CD4-positive, alpha-beta T cell treated with Interleukin-2 at 100 ng/mL for 4 hours (primary cell): ENCODE data around the gene CNOT9.
A peak's percentile ranks its signal among the peaks of the same experiment; 100 is the strongest.

ENCODE experiments used
- DNase-seq: peaks from one replicate; pipeline ENCODE4 v3.0.0-alpha.2; 2020; ENCODE audit warnings: low spot score

CNOT9 gene

DNA sequence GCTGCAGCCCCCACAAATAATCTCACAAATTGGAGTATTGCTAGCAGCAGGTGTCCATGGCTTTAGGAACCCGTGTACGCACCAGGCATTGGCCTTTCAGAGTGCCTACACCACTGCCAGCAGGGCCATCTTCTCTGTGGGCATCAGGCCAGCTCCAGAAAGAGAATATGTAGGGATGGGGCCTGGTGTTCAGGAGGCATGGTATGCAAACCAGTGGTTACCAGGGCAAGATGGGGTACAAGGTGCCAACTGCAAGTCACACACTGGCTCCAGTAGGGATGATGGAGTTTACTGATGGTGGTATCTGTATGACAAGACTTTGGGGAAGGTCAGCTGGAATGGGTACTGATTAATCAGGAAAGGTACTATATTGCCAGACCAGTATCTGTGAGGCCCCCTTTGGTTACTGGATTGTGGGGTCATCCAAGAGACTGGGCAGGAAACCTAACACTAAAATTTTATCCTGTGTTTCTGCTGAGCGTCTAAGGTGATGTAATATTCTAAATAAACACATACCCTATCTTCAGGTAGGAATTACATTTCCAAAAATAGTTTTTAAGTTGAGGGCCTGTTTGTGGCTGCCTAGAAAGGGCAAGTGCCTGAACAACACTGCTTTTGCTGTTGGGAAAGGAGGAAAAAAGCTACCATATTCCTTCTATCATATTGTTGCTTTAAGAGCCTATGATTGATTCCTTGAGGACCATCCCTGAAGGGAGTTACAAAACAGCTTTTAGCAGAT lies 9.0 kb downstream of the CNOT9 start:
- no peak for DNase-seq

DNA sequence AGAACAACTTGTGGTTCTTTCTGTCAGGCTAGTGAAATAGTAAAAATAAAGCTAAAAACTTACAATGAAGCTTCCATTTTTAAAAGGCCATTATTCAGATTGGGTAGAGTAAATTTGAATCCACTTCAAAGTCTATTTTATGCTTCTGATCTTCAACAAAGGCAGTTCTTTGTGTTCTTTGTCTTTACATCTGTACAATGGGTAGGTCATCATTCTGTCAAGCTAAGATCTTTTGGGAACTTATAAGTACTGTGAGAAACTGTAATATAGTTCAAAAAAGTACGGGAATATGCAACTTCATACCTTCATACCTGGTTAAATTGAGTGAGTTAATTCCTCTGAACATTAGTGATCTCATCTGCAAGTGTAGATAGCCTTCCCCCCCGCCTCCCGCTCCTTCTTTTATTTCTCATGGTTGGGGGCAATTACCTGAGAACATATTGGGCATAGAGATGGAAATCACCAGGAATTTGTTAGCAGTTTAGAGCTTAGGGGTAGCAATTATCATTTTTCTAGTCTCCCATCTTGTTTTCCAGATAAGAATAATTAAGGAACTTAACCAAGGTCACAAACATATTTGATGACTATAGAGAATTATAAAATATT lies 9.7 kb downstream of the CNOT9 start:
- DNase-seq = no peak

DNA sequence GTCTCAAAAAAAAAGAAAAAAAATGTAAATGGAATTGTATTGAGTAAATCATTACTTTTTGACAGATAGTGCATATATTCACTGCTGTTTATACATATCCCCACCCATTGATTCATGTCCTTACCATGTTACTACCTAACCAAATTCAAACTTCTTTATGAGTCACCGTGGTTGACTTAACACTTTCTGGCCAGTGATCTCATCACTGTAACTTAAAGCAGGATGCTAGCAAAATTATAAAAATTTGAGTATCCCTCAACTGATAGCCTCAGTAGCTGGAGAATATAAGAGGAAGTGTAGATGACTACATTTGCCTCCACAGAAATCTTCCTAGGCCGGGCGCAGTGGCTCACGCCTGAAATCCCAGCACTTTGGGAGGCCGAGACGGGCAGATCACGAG lies 13.4 kb downstream of the CNOT9 start:
- DNase-seq = peak; percentile 31

DNA sequence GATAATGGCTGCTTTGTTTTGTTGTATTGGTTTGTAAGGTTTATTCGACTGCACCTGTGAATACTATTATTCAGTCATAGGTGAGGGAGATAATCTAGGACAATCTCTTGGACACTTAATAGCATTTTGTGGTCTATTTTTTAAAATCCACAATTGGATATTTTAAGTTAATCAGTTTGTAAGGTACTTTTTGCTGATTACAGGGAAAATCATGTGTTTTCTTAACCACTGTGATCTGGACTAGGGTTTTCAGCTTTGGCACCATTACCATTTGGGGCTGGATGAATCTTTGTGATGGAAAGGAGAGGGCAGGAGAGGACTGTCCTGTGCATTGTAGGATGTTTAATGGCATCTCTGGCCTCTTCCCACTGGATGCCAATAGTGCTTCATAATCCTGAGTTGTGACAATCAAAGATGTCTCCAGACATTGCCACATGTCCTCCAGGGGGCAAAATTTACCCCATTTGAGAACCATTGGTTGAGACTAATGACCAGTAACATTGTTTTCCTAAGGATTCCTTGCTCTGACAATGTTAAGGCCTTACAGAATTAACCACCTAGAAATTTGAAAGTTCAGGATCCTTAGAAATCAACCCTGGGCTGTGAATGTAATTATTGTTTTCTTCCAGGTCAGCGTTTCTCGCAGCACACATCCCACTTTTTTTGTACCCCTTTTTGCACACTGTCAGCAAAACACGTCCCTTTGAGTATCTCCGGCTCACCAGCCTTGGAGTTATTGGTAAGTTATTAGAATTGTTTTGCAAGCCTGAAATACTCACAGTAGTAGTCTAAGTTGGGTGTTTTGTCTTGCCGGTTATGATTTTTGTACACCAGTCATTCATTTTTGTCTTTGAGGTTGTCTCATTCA lies 15.6 kb downstream of the CNOT9 start:
- no peak for DNase-seq

DNA sequence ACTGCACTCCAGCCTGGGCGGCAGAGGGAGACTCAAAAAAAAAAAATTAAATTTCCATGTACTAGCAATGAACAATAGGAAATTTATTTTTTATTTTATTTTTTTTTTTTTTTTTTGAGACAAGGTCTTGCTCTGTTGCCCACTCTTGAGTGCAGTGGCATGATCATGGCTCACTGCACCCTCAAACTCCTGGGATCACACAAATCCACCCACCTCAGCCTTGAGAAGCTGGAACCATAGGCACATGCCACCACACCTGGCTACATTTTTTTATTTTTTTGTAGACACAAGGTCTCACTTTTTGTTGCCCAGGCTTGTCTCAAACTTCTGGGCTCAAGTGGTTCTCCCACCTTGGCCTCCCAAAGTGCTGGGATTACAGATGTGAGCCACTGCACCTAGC lies 16.9 kb downstream of the CNOT9 start:
- no peak for DNase-seq

DNA sequence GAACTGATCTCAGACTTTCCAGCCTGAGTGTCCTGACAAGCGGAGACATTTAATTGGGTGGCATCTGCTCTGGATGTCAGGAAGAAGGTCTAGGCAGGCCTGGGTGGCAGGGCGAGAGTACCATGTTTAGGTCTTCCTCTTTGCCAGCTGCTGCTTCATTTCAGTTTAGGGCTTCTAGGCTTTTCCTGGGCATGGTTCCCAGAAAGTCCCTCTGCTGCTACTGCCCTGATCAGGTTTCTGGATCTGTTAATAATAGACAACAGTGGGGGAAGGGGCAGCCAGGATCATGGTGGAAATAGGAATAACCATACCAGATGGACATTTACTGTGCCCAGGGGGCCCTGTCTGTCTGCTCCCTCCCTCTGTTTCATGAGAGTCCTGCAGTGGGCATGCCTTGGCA lies 36.8 kb downstream of the CNOT9 start:
- DNase-seq = no peak

DNA sequence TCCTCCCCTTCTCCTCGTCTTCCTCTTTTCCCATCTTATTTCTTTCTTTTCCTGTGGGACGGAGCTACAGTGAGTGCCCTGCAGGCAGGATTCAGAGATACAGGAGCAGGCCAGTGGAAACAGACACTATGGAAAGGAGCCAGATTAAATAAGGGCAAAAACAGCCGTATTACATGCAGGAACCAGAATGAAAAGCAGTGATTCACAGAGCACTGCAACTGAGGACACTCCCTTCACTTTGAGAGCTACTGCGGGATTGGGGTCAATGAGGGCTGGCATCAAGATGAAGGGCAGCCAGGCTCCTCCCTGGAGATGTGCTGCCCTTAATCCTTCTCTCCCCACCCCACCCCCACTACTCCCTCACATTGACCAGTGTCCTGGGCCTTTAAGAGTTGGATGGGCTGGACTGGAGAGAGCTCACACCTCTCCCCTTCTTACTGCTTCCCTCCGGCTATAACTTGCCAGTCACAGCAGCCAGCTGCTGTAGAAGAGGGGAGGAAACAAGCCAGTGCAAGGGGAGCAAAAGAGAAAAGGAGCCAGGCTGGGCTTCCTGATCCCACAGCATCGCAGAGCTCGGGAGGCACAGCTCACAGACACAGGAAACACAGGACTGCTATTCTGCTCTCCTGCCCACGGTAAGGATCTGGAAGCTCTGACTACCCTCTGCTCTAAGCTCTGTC lies 38.9 kb downstream of the CNOT9 start, which contains the start of gene PLCD4:
Gene PLCD4 (plus strand): TSS at position 464 of the 680 bp plus-strand sequence. CDS start 7,841 bp downstream, outside the sequence.
- DNase-seq = no peak

DNA sequence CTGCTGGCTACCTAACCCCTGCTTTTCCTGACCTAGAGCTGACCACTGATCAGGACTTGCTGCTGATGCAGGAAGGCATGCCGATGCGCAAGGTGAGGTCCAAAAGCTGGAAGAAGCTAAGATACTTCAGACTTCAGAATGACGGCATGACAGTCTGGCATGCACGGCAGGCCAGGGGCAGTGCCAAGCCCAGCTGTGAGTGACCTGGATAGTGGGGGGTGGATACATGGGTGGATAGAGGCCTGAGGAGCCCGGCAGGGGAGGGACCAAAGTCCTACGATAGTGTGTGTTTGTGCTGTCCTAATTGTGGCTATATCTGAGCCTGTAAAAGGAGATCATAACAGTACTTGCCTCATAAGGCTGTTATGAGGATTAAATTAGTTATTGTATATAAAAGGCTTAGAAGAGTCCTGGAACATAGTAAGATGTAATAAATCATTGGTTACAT lies 47.3 kb downstream of the CNOT9 start:
- no peak for DNase-seq

DNA sequence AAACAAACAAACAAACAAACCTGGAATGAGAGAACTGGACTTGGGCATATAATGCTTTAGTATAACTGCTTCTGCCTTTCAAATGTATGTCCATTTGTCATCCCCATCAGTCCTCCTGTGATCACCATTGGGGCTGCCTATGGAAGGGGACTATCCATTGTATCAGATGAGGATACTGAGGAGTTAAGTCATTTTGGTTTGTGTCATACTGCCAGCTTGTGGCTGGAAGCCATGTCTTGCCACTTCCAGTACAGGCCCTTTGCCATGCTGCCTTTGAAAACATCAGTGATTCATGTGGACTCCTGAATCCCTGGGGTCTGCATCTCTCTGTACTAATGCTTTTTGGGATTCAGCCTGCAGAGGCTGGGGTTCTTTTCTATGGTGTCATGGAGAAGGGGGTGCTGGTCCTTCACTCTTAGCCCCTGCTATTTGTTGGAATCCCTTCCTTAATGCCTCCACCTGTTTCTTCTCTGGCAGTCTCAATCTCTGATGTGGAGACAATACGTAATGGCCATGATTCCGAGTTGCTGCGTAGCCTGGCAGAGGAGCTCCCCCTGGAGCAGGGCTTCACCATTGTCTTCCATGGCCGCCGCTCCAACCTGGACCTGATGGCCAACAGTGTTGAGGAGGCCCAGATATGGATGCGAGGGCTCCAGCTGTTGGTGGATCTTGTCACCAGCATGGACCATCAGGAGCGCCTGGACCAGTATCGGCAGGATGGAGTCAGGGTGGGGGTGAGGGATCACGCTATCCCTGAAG lies 49.6 kb downstream of the CNOT9 start:
- no peak for DNase-seq

DNA sequence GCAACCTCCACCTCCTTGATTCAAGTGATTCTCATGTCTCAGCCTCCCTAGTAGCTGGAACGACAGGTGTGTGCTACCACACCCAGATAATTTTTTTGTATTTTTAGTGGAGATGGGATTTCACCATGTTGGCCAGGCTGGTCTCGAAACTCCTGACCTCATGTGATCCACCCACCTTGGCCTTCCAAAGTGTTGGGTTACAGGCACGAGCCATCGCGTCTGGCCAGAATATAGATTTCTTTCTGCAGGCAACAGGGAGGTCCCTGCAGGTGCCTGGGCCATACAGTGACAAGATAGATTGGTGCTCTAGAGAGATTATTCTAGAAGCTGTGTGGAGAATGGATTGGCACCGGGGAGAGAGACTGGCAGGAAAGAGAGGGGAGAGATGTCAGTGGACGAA lies 52.4 kb downstream of the CNOT9 start:
- DNase-seq = no peak

DNA sequence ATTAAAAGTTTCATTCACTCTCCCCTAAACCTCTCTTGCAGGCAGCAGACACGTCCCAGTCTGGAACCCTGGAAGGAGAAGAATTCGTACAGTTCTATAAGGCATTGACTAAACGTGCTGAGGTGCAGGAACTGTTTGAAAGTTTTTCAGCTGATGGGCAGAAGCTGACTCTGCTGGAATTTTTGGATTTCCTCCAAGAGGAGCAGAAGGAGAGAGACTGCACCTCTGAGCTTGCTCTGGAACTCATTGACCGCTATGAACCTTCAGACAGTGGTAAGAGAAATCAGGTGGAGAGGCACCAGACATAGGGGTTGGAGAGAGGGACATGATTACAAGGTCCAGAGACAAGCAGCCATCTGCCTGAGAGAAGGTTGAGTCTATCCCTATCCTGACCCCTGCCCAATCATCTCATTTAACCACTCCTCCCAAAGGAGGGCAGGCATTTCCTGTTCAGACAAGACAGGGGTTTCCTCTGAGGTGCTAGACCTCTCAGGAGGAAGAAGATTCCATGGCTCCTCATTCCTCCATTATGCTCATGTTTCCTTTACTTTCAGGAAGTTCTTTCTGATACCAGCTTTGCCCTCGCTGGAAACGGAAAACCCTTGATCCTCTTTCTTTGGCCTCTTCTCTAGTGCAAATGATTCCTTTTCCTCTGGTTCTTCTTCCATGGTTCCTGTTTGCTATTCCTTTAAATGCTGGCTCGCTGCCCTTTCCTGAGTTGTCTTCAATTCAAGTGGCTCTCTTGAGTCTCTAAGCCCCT lies 54.1 kb downstream of the CNOT9 start:
- no peak for DNase-seq

DNA sequence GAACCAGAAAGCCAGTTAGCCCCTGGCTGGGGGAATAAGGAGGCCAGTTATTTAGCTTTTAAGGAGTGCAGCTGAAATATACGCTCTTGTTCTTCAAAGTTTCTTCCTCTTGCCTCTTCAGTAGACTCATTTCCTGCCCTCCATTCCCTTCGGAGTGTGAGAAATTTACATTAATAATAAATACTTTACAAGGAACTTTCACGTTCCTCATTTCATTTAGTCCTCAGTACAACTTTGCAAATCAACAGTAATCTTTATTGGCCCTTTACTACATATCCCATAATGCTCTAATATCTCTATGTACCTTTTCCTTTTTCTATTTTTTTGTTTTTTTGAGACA lies 54.7 kb downstream of the CNOT9 start:
- no peak for DNase-seq

DNA sequence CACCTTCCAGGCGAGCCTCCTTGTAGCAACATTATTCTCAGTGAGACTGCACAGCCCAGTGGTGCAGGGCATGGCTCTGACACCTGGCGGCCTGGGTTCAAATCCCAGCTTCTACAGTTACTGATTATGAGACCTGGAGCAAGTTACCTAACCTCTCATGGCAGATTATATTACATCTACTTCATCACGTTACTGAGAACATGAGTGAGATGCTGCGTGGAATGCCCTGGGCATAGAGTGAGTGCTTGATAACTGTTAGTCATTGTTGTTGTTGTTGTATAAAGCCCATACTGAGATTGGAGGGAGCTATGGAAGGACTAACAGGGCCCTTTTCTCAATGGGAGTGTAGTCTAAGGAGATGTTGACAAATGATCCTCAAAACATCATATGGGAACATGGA lies 57.7 kb downstream of the CNOT9 start:
- DNase-seq = no peak

DNA sequence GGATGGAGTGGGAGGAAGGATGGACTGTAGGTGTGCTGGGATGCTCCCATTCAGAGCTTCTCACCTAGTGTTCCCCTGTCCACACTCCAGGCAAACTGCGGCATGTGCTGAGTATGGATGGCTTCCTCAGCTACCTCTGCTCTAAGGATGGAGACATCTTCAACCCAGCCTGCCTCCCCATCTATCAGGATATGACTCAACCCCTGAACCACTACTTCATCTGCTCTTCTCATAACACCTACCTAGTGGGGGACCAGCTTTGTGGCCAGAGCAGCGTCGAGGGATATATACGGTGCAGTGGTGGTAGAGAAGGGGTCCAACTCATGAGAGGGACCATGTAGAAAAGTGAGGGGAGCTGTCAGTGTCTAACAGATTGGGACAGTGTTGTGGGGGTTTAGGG lies 59.3 kb downstream of the CNOT9 start:
- no peak for DNase-seq

DNA sequence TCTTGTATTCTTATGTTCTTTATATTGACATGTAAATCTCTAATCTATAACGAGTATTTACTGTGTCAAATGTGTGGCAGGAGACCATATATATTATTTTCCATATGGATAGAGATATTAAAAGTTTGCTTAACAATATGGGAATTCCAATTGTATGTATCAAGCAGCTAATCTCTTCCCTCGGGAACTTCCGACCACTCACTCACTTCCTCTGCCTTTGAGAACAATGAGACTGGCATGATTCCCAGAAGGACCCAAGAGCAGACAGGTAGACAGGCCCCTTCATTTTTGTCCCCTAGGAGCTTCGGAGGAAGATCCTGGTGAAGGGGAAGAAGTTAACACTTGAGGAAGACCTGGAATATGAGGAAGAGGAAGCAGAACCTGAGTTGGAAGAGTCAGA lies 63.2 kb downstream of the CNOT9 start:
- no peak for DNase-seq

DNA sequence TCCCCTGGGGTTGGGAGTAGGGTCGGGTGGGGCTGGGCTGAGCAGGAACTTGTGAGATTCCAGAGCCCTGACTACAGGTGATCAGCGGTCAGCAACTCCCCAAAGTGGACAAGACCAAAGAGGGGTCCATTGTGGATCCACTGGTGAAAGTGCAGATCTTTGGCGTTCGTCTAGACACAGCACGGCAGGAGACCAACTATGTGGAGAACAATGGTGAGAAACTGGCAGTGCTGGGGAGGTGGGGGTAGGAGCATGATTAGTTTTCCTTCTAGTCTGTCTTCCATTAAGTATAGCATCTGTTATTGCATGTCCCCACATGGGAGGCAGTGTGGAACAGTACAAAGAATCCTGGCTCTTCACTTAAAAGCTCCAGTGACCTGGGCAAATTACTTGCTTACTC lies 67.1 kb downstream of the CNOT9 start:
- no peak for DNase-seq

DNA sequence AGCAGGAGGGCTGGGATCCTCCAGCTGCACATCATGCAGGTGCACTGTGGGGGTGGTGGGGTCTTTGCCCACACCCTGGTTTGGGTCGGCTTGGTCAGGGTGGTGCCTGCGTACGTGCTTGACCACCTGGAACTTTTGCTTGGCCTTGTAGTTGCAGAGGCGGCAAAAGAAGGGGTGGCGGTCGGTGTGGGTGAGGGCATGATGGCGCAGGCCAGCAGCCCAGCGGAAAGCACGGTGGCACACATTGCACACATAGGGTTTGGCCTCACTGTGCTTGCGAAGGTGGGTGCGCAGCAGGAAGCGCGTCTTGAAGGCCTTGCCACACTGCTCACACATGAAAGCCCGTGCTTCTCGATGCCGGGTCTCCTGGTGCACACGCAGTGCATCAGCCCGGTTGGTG lies 69.7 kb downstream of the CNOT9 start:
- DNase-seq = no peak

DNA sequence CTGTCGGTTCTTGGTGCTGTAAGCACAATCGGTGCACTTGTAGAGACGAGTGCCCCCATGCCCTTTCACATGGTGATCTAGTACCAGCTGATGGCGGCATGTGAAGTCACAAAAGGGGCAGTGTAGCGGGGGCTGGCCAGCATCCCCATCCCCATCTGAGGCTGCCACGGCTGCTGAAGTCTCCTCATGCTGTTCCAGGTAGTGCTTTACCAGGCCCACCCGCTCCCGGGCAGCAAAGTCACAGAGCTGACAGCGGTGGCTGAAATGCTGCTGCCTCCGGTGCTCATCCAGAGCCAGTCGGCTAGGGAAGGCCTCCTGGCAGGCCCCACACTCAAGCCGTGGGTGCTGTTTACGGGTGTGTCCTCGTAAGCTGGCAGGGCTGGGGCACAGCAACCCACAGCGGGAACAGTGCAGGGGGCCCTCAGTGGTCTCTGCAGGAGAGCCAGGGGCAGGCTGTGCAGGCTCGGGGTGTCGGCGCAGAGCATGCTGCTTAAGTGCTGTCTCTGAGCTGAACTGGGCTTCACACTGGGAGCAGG lies 73.5 kb downstream of the CNOT9 start:
- DNase-seq = no peak

DNA sequence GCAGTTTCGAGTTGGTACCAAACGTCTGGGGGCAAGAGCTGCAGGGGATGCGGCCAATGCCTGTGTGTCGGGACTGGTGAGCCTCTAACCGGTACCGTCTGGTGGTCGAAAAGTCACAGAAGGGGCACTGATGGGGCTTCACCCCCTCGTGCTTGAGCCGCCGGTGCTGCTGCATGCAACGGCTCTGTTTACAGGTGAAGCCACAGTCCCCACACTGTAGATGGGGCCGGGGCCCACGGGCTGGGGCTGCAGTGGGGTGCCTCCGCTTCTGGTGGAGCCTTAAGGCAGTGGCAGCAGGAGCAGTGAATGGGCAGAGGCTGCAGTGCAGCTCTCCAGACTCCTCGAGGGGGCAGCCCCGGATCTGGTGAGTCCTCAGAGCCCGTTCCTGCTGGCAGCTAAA lies 74.1 kb downstream of the CNOT9 start:
- DNase-seq = no peak

DNA sequence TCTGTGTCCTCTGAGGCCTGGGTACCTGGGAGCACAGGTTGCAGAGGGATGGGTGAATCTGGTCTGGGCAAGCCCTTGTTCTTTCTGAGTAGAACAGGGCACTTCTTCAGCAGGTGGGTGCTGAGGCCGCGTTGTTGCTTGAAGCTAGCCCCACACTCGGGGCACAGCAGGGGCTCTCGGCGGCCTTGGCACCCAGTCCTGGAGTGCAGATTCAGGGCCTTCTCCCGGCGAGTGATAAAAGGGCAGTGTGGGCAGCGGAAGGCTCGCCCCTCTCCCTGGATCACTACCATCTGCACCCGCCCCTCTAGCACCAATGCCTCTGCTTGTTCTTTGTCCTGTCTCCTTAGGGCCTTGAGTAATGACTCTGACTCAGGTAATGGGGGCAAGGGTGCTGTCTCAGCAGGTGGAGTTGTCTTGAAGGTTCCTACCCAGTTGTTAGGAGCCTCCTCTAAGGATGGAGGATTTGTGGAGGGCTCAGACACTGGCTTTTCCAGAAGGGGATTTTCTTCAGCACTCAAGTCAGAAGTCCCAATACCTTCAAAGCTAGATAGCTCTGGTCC lies 75.2 kb downstream of the CNOT9 start:
- no peak for DNase-seq
